DMS53 (cell line): ENCODE measurements around the gene MAN1A1.
"Not testable (repeated sequence)": the region's sequence is repeated elsewhere in the genome, so short reads cannot be mapped to it uniquely, and the experiment has no call there.

Experiments
- DNase-seq: peaks from one replicate; lab custom pipeline; 2025; lab: John Stamatoyannopoulos, UW

MAN1A1 gene

DNA sequence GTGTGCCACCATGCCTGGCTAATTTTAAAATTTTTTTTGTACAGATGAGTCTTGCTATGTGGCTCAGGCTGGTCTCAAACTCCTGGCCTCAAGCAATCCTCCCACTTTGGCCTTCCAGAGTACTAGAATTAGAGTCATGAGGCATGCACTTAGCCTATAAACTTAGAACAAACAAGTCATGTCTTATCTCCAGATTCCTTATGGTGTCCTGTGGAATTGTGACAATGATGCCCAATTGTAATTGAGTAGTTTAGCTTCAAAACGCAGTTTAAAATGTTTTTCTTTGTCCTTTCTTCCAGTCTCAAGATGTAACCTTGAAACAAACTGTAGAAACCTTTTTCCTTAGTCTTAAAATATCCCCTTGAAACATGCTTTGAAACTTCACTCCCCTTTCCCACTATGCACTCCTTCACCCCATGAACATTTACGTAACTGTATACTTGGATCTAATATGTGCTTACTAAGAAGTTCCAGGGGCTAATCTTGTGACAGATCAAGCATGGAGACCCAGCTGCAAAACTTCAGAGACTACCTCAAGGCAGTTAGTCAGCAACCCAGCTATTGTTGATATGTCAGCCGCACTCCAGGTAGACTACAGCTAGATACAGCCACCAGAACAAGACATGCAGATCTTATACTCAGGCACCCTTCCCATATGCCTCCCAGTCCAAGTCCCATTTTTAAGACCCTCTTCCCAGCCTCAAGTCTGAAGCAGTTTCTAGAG lies 46.2 kb downstream of the MAN1A1 start:
- no peak for DNase-seq

- DNase-seq: no peak
Measured at GRCh38 chr6:119301429-119301828, 48.1 kb downstream of the MAN1A1 start.

- DNase-seq: no peak
Measured at GRCh38 chr6:119299694-119300093, 49.9 kb downstream of the MAN1A1 start.

DNA sequence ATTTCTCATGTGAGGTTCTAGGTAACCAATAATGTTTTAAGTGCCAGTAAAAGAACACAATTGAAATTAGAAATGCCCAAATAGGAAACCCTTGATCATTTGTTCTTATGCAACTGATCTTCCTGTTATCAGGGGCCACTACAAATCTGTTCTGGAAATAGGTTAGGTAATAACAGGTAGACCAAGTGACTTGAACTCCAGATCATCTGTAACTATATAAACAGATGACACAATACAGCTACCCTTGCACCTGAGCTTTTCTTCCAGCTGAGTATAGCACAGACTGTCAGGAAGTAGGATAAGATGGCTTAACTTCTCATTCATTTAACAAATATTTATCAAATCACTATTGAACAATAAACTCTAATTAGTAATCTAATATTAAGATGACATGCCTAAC lies 52.5 kb downstream of the MAN1A1 start:
- peak; percentile 46 for DNase-seq

DNA sequence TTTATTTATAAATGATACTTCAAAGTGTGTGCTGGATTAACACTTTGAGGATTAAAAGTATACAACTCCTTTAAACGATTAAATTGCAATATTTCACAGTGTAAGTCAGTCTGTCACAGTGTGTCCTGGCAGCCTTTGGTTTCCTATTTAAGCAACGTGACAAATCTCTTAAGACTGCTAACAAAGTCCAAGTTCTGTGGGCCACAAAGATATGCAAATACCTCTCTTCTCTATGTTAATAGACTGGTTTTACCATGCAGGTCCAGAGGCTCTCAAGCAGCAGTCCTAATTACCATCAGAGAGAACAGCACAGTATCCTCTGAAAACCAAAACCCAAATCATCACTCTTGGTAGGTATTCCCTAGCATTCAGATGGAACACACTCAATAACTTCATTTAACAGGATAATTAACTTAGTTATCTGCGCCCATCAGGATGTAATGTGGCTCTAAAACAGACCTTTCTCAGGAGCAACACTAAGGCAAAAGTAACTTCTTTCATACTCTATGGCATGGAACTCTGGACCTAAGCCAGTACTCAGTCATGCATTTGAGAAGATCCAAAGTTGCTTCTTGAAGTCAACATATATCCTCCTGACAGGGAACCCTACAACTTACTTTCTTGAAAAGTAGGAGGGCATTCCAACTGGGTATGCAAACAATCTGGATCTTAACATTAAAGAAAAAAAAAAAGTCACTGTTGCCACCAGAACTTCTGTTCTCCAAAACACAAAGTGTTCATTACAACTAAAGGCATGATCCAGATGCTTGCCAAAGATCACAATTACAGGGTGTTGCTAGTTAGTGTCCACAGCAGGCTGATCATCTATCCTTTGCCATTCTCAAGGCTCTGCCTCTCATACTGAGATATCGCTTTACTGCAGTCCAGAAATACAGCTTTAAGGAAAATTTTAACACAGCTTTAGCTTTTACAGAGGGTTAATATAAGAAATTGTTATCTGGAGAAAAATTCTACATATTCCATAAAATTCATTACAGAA lies 53.2 kb downstream of the MAN1A1 start:
- no peak for DNase-seq

GRCh38 chr6:119294984-119295383 lies 54.6 kb downstream of the MAN1A1 start:
- DNase-seq: no peak

DNA sequence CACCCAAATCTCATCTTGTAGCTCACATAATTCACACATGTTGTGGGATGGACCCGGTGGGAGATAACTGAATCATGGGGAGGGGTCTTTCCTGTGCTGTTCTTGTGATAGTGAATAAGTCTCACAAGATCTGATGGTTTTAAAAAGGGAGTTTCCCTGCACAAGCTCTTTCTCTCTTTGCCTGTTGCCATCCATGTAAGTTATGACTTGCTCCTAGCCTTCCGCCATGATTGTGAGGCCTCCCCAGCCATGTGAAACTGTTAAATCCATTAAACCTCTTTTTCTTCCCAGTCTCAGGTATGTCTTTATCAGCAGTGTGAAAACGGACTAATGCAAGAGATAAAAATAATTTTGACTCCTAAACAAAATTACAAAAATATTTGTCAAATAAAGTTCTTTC lies 58.5 kb downstream of the MAN1A1 start:
- DNase-seq: not testable (repeated sequence)

- no peak for DNase-seq
Measured at GRCh38 chr6:119290306-119290705, 59.3 kb downstream of the MAN1A1 start.

GRCh38 chr6:119289651-119290050 lies 59.9 kb downstream of the MAN1A1 start:
- DNase-seq: no peak

DNA sequence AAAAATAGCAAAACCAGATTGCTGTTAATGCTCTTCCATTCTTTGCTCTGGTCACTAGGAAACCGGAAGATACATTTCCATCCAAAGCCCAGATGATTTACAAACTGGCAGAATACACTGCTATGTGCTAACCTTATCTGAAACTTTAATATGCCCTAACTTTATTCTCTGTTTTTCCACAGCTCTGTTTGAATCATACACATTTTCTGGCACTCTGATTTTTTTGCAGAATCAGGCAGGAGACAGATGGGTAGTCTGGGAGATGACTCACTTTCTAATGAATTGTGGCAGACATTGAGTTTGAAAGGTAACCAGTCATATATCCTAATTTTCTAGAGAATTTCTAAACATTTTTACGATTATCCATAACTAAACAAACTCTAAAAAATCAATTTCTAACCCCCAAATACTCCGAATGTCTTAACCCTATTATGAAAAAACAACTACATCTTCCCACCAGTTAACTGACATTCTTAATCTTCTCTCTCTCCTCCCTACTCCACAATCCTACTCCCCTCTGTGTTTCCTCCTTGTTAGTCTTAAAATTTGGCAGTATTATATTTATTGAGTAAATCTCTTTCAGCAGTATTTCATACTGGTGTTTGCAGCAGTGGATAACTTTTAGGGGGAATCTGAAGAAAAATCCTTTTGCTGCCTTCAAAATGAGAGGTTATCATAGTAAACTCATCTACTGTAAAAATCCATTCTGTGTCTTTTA lies 63.5 kb downstream of the MAN1A1 start:
- no peak for DNase-seq

DNA sequence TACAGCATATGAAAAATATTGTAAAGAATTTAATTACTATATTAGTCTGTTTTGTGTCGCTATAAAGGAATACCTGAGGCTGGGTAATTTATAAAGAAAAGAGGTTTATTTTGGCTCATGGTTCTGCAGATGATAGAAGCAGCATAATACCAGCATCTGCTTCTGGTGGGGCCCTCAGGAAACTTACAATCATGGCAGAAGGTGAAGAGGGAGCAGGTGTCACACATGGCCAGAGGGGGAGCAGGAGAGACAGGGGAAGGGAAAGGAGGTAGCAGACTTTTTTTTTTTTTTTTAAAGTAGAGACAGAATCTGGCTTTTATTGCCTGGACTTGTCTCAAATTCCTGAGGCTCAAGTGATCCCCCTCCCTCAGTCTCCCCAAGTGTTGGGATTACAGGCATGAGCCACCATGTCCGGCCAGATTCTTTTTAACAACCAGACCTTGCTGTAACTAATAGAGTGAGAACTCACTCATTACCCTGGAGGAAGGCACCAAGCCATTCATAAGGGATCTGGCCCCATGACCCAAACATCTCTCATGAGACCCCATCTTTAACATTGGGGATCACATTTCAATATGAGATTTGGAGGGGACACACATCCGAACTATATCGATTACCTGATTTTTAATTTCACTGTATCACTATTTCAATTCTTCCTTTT lies 64.6 kb downstream of the MAN1A1 start:
- peak; percentile 48 for DNase-seq

DNA sequence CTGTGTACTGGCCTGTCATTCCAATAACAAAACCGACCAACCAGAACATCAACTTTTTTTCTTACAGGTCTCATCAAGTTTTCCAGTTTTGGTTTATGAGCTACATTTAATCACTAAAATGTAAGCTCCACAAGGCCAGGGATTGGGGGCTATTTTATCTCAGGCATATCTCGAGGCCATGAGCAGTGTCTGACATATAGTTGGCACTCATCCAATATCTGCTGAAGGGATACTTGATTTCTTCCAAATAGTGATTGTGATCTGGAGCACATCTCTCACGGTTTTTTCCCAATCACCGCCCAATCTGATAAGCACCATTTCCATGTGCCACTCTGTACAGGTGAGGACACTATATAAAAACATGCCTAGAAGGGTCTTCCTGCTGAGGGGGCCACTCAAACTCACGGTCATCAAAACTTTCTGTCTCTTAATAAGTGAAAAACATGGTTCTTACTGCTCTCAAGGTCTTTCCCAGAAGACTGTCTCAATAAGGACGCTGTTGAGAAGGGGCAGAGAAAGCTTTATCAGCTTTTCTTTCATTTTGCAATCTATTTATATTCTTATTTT lies 65.5 kb downstream of the MAN1A1 start:
- DNase-seq: no peak

DNA sequence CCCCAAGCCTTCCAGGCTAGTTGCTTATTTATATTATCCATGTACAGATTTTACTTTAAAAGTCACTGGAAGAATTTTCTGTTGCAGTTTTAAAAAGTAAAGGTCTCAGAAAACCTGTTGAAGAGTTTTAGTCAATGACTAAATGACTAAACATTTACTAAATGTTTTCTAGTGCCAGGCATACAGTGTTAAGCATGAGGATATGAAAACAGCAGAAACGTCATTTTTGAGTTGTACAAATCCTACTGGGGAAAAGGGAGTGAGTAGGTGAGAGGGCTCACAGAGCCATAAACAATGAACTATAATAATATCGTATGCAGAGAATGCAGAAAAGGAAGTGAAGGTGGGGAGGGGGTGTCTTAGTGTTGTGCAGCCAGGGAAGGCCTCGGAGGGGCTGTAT lies 66.3 kb downstream of the MAN1A1 start:
- no peak for DNase-seq

DNA sequence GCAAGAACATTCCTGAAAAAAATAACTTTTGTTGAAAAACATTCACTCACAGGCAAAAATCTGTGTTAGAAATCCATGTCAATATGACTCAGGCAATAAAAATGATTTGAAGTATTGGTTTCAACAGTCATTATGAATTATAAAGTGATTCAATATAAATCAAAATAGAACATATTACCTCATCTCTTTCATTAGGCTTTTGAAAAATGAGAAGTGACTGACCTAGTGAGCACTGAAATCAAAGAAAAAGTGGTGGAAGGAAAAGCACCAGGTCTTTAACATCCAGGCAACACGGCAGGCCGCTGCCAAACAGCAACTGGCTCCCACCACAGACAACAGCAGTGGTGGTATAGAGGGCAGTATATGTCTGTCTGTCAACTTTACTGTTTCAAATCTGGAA lies 68.9 kb downstream of the MAN1A1 start:
- DNase-seq: no peak

GRCh38 chr6:119280080-119280479 lies 69.5 kb downstream of the MAN1A1 start:
- no peak for DNase-seq

DNA sequence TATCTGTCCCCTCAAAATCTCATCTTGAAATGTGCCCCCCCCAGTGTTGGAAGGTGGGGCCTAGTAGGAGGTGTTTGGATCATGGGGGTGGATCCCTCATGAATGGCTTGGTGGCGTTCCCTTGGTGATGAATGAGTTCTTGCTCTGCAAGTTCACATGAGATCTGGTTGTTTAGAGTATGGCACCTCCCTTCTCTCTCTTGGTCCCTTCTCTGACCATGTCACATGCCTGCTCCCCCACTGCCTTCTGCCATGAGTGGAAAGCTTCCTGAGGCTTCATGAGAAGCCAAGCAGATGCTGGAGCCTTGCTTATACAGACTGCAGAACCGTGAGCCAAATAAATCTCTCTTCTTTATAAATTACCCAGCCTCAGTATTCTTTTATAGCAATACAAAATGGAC lies 70.9 kb downstream of the MAN1A1 start:
- peak; percentile 3 for DNase-seq

DNA sequence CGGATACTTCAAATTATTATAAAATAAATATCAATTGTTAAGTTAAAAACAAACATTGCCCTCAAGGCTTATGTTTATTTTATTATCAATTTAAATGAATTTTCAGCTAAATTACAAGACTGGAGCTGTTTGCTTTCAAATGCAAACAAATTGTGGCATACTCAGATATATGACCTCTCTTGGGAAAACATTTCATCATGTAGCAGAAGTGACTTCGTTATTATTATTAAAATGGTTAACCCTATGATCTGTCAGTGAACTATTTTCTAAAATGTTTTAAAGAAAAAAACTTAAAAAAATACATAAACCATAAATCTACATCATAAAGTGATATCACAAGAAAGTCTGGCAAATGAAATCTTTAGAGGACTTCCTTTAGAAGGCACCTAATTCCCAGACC lies 72.5 kb downstream of the MAN1A1 start:
- peak; percentile 17 for DNase-seq

DNA sequence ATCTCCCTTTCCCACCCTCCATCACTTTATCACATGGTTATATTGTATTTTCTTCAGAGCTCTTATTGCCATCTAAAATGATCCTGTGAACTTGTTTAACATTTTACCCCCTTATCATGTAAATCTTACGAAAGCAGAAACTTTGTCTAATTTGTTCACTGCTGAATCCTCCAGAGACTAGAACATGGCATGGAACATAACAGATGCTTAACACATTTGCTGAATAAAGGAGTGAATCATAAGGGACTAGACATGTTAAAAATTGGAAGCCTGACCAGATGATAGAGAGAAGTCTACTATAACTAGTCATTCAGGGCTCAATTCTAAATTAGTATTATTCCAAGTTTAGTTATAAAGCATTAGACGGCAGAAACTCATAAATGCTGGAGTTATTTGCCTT lies 73.3 kb downstream of the MAN1A1 start:
- no peak for DNase-seq

DNA sequence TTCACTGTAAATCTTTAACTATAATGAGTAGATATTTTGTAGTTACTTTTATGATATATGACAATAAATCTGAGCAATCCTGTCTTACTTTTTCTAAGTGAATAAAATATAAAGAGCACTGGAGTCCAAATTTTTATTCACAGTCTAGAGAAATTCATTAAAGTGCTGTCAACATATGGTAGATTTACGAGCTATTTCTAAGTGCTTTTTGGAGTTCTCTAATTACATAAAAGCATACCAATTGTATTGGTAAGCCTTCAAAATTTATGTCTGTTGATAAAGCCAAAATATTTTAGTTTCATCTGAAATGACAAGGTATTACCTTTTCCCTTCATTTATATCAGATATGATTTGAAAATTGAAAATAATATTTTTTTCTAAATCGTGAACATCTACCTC lies 75.4 kb downstream of the MAN1A1 start:
- DNase-seq: no peak

DNA sequence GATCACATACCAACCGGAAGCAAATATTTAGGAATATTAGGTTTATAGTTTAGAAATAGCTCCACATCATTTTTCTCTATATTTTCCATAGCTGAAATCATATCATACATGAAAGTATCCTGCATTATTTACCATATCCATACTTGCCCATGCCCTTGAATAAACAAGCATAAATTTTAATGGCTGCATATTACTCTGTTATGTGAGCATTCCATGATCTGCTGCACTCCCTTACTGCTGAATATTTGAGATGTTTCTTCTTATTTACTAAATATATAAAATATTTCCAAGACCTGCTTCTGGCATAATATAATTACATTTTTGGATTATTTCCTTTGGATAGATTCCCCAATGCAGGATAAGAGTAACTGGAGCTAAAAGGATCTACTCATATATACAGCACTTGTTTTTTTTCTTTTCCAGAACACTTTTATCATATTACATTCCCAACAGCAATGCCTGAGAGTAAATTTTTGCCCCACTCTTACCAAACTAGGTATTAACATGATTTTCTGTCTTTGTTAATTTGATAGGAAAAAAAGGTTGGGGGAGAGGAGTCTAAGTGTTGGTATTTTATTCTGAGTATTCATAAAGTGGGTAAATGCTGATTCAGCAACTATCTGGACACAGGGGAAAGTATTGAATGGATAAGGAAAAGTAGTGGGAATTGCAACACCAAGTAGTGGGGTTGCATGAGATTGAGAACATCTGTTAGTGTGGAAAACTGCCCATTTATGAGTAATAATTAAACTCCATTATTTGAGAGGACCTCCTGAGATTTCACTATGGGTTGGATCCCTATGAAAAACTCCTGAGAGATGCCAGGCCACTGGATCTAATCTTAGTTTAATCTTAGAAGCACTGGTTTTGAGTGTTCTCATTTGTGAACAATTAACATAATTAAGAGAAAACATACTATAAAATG lies 76.0 kb downstream of the MAN1A1 start:
- no peak for DNase-seq

- DNase-seq: no peak
Measured at GRCh38 chr6:119270545-119270944, 79.0 kb downstream of the MAN1A1 start.
